NB4 (cell line): Measurements from ENCODE around the gene CDH1.

Source experiments
- MYC ChIP-seq: IDR thresholded peaks from 2 replicates; pipeline ENCODE4 v1.6.1; 2011; ENCODE audit warnings: low read depth, low read length
- POLR2A ChIP-seq: IDR thresholded peaks from 2 replicates; pipeline ENCODE4 v1.6.1; 2011; ENCODE audit warnings: mild to moderate bottlenecking; ENCODE audit not compliant: insufficient read length; ENCODE audit errors: extremely low read depth
- TF ChIP-seq, protein P1 (sequence below): IDR thresholded peaks from one replicate; pipeline ENCODE4 v1.5.1; 2012; ENCODE audit warnings: low read depth, low read length
- TF ChIP-seq, protein P2 (sequence below): IDR thresholded peaks from 2 replicates; pipeline ENCODE4 v1.6.1; 2011; ENCODE audit warnings: low read depth, low read length

DNA sequence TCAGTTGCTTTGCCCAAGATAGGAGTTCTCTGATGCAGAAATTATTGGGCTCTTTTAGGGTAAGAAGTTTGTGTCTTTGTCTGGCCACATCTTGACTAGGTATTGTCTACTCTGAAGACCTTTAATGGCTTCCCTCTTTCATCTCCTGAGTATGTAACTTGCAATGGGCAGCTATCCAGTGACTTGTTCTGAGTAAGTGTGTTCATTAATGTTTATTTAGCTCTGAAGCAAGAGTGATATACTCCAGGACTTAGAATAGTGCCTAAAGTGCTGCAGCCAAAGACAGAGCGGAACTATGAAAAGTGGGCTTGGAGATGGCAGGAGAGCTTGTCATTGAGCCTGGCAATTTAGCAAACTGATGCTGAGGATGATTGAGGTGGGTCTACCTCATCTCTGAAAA is 97.5 kb downstream of the CDH1 start:
- TF ChIP-seq, protein P1, sequence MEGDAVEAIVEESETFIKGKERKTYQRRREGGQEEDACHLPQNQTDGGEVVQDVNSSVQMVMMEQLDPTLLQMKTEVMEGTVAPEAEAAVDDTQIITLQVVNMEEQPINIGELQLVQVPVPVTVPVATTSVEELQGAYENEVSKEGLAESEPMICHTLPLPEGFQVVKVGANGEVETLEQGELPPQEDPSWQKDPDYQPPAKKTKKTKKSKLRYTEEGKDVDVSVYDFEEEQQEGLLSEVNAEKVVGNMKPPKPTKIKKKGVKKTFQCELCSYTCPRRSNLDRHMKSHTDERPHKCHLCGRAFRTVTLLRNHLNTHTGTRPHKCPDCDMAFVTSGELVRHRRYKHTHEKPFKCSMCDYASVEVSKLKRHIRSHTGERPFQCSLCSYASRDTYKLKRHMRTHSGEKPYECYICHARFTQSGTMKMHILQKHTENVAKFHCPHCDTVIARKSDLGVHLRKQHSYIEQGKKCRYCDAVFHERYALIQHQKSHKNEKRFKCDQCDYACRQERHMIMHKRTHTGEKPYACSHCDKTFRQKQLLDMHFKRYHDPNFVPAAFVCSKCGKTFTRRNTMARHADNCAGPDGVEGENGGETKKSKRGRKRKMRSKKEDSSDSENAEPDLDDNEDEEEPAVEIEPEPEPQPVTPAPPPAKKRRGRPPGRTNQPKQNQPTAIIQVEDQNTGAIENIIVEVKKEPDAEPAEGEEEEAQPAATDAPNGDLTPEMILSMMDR = no peak
- TF ChIP-seq POLR2A (no peak), MYC (no peak)
- TF ChIP-seq, protein P2, sequence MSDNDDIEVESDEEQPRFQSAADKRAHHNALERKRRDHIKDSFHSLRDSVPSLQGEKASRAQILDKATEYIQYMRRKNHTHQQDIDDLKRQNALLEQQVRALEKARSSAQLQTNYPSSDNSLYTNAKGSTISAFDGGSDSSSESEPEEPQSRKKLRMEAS = no peak
